Measurements from ENCODE around the gene GRAMD2A.

DNA sequence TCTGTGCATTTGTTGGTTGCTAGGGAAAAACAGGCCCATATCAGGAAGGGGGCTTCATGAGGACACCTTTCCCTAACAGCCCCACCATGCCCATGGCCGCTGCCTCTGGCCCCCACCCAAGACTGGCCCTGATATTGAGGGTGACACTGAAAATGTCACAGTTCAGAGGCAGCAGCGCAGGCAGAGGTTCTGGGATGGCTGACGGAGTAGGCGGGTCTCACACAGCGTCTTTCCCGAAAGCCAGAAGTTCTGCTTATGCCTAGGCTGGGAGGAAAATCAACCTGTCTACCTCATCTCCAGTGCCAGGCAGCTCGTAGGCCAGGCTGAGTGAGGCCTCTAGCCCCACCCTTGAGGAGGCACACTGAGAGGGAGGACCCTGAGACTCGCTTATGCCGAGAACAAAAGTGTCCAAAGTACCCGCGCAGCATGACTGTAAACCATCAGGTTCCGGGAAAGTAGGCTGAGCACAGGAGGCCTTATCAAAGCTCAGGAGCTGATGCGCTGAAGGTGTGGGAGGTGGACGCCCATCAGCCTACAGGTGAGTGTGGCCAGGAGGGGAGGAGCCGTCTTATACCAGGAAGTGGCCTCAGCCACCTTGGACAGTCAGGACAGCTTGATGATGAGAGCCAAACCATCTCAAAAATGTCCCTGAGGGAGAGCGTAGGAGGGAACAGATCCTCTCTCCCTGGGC lies 27.5 kb downstream of the GRAMD2A start:
- TF ChIP-seq, protein P1, sequence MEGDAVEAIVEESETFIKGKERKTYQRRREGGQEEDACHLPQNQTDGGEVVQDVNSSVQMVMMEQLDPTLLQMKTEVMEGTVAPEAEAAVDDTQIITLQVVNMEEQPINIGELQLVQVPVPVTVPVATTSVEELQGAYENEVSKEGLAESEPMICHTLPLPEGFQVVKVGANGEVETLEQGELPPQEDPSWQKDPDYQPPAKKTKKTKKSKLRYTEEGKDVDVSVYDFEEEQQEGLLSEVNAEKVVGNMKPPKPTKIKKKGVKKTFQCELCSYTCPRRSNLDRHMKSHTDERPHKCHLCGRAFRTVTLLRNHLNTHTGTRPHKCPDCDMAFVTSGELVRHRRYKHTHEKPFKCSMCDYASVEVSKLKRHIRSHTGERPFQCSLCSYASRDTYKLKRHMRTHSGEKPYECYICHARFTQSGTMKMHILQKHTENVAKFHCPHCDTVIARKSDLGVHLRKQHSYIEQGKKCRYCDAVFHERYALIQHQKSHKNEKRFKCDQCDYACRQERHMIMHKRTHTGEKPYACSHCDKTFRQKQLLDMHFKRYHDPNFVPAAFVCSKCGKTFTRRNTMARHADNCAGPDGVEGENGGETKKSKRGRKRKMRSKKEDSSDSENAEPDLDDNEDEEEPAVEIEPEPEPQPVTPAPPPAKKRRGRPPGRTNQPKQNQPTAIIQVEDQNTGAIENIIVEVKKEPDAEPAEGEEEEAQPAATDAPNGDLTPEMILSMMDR (IDR thresholded peaks at IDR 0.05) = no peak
- TF ChIP-seq POLR2A (IDR thresholded peaks at IDR 0.05) = no peak
